Mesothelial cell of epicardium (in vitro differentiated cells): ENCODE results near the gene ST8SIA6. TPM values are rescaled to one million over a fixed set of nuclear protein-coding genes. Genes with fewer than 3 reads are reported as not detected.
A peak's percentile ranks its signal among the peaks of the same experiment; 100 is the strongest.
"Not testable (repeated sequence)": the region's sequence is repeated elsewhere in the genome, so short reads cannot be mapped to it uniquely, and the experiment has no call there.

Experiments used
- DNase-seq, 2 experiments: peaks; one replicate each; pipeline ENCODE4 v3.0.0; 2021; ENCODE audit warnings: low spot score in 2 of 2; ENCODE audit not compliant: unreplicated experiment in 2 of 2
- H3K27ac Mint-ChIP-seq: 2 replicates; pipeline ENCODE4 v1.8.0; 2021; ENCODE audit warnings: mixed read lengths
- H3K27me3 Mint-ChIP-seq: 2 replicates; pipeline ENCODE4 v1.8.0; 2021; ENCODE audit warnings: low read depth, mixed read lengths
- H3K36me3 Mint-ChIP-seq: 2 replicates; pipeline ENCODE4 v1.8.0; 2021; ENCODE audit warnings: mixed read lengths
- H3K4me1 Mint-ChIP-seq: 2 replicates; pipeline ENCODE4 v1.8.0; 2021; ENCODE audit warnings: mixed read lengths
- H3K4me3 Mint-ChIP-seq: 2 replicates; pipeline ENCODE4 v1.8.0; 2021; ENCODE audit warnings: mild to moderate bottlenecking, moderate library complexity, mixed read lengths
- H3K9me3 Mint-ChIP-seq: 2 replicates; pipeline ENCODE4 v1.8.0; 2021; ENCODE audit warnings: mixed read lengths
- CTCF ChIP-seq: fragments of 200-600 bp; sonication (generic); IDR thresholded peaks from one replicate; pipeline ENCODE4 v1.5.0; 2021; ENCODE audit warnings: antibody characterized with exemption; ENCODE audit not compliant: unreplicated experiment
- total RNA-seq: library from RNA; stranded (reverse); gene quantifications from 3 replicates; pipeline ENCODE4 v1.2.1, GENCODE V29; 2021

The ST8SIA6 gene
- total RNA-seq, 1 donor from 2014 or later, result 1.4 TPM

GRCh38 chr10:17343118-17343517 lies 111.3 kb downstream of the ST8SIA6 start:
- Mint-ChIP-seq H3K9me3 (peaks cover 46% of the 10 kb centered on the region), H3K27ac (no peak overlapping the region), H3K27me3 (no peaks in the 10 kb centered on the region), H3K4me3 (no peak overlapping the region), H3K4me1 (peaks cover 15% of the 10 kb centered on the region), H3K36me3 (peaks cover 14% of the 10 kb centered on the region)
- TF ChIP-seq CTCF, result no peak
- DNase-seq, result no peak

GRCh38 chr10:17340144-17340829 lies 114.1 kb downstream of the ST8SIA6 start:
- DNase-seq, result no peak
- Mint-ChIP-seq H3K9me3 (peaks cover 52% of the 10 kb centered on the region), H3K4me3 (no peak overlapping the region), H3K27me3 (no peaks in the 10 kb centered on the region), H3K27ac (no peak overlapping the region), H3K4me1 (peaks cover 1% of the 10 kb centered on the region), H3K36me3 (peaks cover 12% of the 10 kb centered on the region)
- TF ChIP-seq CTCF, result no peak

GRCh38 chr10:17335065-17335464 lies 119.3 kb downstream of the ST8SIA6 start:
- Mint-ChIP-seq H3K27me3 (no peaks in the 10 kb centered on the region), H3K27ac (no peak overlapping the region), H3K4me3 (no peak overlapping the region), H3K4me1 (peaks cover 7% of the 10 kb centered on the region), H3K9me3 (peaks cover 16% of the 10 kb centered on the region), H3K36me3 (peaks cover 5% of the 10 kb centered on the region)
- no peak for DNase-seq
- TF ChIP-seq CTCF, result no peak

- Mint-ChIP-seq H3K27ac (no peak overlapping the region), H3K4me1 (peaks cover 29% of the 10 kb centered on the region), H3K9me3 (peaks cover 4% of the 10 kb centered on the region), H3K36me3 (no peaks in the 10 kb centered on the region), H3K4me3 (no peak overlapping the region), H3K27me3 (no peaks in the 10 kb centered on the region)
- no peak for DNase-seq
- no peak for TF ChIP-seq CTCF
Observed at GRCh38 chr10:17330501-17330900, 123.9 kb downstream of the ST8SIA6 start.

GRCh38 chr10:17326377-17326776 lies 128.0 kb downstream of the ST8SIA6 start:
- Mint-ChIP-seq H3K27me3 (peaks cover 2% of the 10 kb centered on the region), H3K9me3 (peaks cover 4% of the 10 kb centered on the region), H3K4me3 (no peak overlapping the region), H3K27ac (peak overlapping the region; percentile 66), H3K4me1 (peaks cover 27% of the 10 kb centered on the region), H3K36me3 (no peaks in the 10 kb centered on the region)
- no peak for DNase-seq
- no peak for TF ChIP-seq CTCF

GRCh38 chr10:17321957-17322356 lies 132.4 kb downstream of the ST8SIA6 start:
- not testable (repeated sequence) for DNase-seq, H3K27ac Mint-ChIP-seq, H3K4me3 Mint-ChIP-seq, H3K36me3 Mint-ChIP-seq, H3K9me3 Mint-ChIP-seq, H3K27me3 Mint-ChIP-seq
- peaks cover 16% of the 10 kb centered on the region for H3K4me1 Mint-ChIP-seq
